GM12878 (cell line): ENCODE measurements around the gene N4BP2.

Source experiments
- BRCA1 ChIP-seq: IDR thresholded peaks from 2 replicates; pipeline ENCODE4 v1.6.1; 2011; ENCODE audit warnings: low read depth, low read length, improper control_type of control experiment
- CTCF ChIP-seq, 3 experiments: IDR thresholded peaks in 2 of 3; conservative IDR thresholded peaks in 1 of 3; 2 replicates each; pipeline ENCODE4 v1.5.1; 2011; ENCODE audit warnings: low read depth in 3 of 3, low read length in 3 of 3, mild to moderate bottlenecking in 3 of 3, control low read depth in 2 of 3, moderate library complexity in 2 of 3, inconsistent platforms in 1 of 3, mixed read lengths in 1 of 3; ENCODE audit not compliant: control insufficient read depth in 2 of 3, insufficient read depth in 1 of 3; ENCODE audit errors: extremely low read depth in 1 of 3
- HDAC6 ChIP-seq: fragments of 200-600 bp; sonication (generic); IDR thresholded peaks from one replicate; pipeline ENCODE4 v1.8.0; 2017; ENCODE audit warnings: antibody characterized with exemption; ENCODE audit not compliant: unreplicated experiment
- IKZF1 ChIP-seq: fragments of 450-650 bp; conservative IDR thresholded peaks from 2 replicates; pipeline ENCODE4 v1.6.1; 2017; ENCODE audit warnings: antibody characterized with exemption, mild to moderate bottlenecking
- MTA2 ChIP-seq: fragments of 450-650 bp; IDR thresholded peaks from 2 replicates; pipeline ENCODE4 v1.6.1; 2016; ENCODE audit warnings: low read depth, mild to moderate bottlenecking, moderate library complexity
- NFIC ChIP-seq: IDR thresholded peaks from 2 replicates; pipeline ENCODE4 v1.6.1; 2012; ENCODE audit warnings: low read depth, mild to moderate bottlenecking, inconsistent platforms, low read length, moderate library complexity
- POLR2A ChIP-seq: IDR thresholded peaks from 2 replicates; pipeline ENCODE4 v1.6.1; 2011; ENCODE audit warnings: low read depth, mild to moderate bottlenecking, low read length
- POLR2AphosphoS5 ChIP-seq: IDR thresholded peaks from 2 replicates; pipeline ENCODE4 v1.6.1; 2011; ENCODE audit warnings: mild to moderate bottlenecking, low read length, inconsistent platforms
- RAD21 ChIP-seq: IDR thresholded peaks from 2 replicates; pipeline ENCODE4 v1.6.1; 2011; ENCODE audit warnings: mild to moderate bottlenecking, low read depth, low read length, moderate library complexity; ENCODE audit not compliant: insufficient read depth
- SREBF1 ChIP-seq: IDR thresholded peaks from 2 replicates; pipeline ENCODE4 v1.6.1; 2012; ENCODE audit warnings: mild to moderate bottlenecking, low read length

GRCh38 chr4:40152637-40153036 is 96.0 kb downstream of the N4BP2 start:
- TF ChIP-seq CTCF (IDR thresholded peaks at IDR 0.05 in 2 of 3, conservative IDR thresholded peaks at IDR 0.05 in 1 of 3; ENCODE audit: control insufficient read depth in 2 of 3, extremely low read depth in 1 of 3, insufficient read depth in 1 of 3, low read depth in 3 of 3, low read length in 3 of 3) = no peak
- no peak for TF ChIP-seq SREBF1
- no peak for TF ChIP-seq POLR2AphosphoS5
- no peak for TF ChIP-seq IKZF1
- TF ChIP-seq MTA2 = no peak
- TF ChIP-seq RAD21 = no peak
- no peak for TF ChIP-seq POLR2A
- TF ChIP-seq BRCA1 = no peak
- TF ChIP-seq HDAC6 = no peak
- no peak for TF ChIP-seq NFIC
